ENCODE measurements around the gene NSD2.
A peak's percentile ranks its signal among the peaks of the same experiment; 100 is the strongest.

Gene NSD2

DNA sequence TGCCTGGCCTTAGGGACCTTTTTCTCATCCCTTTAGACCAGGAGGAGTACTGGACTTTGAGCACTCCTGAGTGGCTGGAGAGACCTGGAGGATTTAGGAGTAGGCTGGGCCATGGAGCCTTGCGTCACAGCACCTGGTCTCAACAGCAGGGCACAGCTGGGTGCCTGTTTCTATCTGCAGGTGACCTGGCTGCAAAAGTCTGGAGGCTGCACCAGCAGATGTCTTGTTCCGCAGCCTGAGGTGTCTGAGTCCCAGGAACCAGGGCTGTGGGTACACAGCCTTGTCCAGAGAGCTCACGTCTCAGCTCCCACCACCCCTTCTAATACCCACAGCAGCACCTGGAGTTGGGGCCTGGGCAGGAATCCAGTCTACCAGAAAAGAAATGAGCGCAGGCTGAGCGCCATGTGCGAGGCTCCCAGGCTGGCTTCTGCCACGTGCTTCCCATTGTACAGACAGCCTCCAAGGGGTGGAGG lies 5.0 kb upstream of the NSD2 start:
- DNase-seq, result peak; percentile 18

DNA sequence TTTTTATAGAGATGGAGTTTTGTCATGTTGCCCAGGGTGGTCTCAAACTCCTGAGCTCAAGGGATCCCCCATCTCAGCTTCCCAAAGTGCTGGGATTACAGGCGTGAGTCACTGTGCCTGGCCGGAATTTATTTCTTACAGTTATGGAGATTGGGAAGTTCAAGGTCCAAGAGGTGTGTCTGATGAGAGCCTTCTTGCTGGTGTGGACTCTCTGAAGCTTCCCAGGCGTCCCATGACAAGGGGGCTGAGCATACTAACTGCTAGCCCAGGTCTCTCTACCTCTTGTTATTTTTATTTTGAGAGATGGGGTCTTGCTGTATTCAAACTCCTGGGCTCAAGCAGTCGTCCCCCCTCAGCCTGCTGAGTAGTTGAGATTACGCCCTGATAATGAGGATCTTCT lies 2.9 kb upstream of the NSD2 start:
- no peak for DNase-seq

DNA sequence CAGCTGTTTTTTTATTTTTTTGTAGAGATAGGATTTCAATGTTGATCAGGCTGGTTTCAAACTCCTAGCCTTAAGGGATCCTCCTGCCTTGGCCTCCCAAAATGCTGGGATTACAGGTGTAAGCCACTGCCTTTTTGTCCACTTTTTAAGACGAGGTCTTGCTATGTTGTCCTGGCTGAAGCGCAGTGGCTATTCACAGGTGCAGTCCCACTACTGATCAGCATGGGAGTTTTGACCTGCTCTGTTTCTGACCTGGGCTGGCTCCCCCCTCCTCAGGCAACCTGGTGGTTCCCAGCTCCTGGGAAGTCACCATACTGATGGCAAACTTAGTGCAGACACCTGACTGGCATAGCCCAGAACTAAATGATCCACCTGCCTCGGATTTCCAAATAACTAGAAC lies 2.3 kb upstream of the NSD2 start:
- no peak for DNase-seq

DNA sequence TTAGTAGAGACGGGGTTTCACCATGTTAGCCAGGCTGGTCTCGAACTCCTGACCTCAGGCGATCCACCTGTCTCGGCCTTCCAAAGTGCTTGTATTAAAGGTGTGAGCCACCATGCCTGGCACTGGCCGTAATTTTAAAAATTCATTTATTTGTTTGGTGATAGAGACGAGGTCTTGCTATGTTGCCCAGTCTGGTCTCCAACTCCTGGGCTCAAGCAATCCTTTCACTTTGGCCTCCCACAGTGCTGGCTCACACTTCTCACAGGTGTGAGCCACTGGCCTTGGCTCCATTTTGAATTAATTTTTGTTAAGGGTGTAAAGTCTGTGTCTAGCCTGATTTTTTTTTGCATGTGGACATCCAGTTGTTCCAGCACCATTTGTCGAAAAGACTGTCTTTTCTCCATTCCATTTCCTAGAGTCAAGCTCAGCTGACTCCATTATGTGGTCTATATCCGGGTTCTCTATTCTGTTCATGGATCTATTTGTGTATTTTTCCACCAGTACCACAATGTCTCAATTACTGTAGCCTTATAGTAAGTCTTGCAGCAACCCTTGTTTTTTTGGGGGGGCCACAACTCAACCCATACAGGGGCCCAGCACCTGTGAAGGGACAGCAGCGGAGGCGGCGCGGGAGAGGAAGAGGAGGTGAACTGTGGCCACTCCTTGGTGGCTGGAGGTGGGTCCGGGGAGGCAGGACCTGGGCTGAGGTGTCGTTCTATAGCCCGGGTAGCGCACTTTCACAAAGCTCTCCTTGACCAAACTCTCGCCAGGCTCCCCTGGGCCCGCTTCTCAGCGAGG lies 1.5 kb upstream of the NSD2 start:
- DNase-seq, result no peak

DNA sequence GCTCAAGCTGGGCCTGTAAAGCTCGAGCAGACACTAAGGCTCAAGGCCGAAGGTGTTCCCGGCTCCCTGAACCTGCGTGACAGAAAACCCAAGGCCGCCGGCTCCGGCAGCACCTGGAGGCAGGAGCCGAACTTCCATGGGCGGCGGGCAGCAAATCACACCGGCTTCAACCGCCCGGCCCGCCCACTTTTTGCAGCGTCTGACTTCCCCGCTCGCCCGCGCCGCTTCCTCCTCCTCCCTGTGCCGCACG lies 940 bp upstream of the NSD2 start:
- DNase-seq, result no peak

DNA sequence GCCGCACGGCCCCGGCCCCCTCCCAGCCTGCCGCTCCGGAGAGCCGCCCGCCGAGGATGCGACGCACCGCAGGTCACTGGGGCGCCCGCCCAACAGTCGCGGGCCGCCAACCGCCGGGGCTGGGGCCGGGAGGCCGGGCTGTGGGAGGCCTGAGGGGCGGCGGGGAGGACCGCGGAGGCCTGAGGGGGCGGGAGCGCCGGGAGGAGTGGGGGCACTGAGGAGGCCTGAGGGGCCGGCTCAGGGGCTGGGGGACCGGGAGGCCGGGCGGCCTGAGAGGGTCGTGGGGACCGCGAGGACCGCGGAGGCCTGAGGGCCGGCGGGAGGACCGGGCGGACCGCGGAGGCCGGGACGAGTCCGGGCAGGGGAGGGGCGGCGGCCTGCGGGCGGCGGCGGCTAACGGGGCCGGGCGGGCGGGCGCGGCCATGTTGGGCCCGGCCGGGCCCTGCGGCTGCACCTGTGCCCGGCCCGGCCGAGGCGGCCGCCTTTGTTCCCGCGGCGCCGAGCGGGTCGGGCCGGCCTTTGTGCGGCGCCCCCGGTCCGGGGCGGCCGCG lies 353 bp downstream of the NSD2 start:
- no peak for DNase-seq

DNA sequence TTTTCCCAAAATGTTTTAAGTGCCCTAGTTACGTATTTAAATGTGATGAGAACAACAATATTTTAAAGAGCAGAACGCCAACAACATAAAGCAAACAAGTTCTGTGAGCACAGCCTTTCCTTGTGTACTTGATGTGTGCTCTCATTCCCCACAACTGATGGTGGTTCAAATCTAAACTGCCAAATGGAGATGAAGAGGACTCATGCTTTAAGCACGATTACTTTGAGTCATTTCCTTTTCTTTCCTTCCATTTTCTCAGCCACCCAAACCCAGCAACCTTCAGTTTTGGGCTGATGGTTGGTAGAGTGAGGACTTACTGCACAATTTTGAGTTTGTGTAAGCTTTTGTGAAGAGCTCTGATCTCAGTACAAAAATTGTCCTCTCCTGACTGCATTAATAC lies 1.7 kb downstream of the NSD2 start:
- no peak for DNase-seq

DNA sequence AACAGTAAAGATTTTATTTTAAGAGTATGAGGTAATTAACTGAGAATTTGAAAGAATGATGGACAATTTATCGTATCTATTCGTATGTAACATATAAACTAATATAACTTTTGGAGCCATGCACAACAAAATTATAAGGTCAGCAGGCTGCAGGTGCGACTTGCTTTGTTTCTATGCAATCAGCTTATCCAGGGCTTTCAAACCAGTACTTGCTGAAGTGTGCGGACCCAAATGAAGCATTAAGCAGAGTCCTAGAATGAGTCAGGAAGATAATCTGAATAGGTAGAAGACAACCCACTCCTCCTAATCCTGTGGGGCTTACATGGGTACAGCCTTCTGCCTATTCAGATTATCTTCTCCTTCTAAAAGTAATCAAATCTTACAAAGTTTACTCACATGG lies 2.1 kb downstream of the NSD2 start:
- DNase-seq, result no peak

DNA sequence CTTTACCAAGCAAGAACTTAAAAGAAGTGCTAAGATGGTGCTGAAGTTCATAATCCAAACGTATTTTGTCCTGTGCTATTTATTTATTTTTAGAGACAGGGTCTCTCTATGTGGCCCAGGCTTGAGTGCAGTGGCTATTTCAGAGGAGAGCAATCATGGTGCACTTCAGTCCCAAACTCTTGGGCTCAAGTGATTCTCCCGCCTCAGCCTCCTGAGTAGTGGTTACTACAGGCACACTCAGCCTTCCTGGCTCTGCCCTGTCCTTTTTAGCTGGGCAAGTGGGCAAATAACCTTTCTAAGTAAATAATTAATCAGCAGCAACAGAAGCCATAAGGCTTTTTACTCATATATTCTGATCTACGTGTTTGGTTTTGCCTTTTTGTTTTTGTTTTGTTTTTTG lies 2.6 kb downstream of the NSD2 start:
- no peak for DNase-seq

DNA sequence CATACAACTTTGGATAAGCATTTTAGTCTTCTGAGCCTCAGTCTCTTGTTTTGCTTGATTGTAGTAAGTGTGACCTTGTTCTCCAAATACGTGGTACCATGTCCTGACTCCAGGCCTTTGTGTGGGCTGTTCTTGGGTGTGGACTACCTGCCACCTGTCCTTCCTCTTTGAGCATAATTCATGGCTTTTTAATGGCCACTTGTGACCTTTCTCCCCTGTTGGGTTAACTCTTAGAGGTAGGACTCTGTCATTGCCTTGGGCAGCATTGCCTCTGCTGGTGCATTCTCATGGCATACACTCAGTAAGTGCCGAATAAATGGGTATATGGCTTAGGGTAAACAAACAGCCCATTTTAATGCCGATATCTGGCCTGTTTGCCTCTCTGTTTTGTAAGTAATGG lies 3.0 kb downstream of the NSD2 start:
- DNase-seq, result no peak

DNA sequence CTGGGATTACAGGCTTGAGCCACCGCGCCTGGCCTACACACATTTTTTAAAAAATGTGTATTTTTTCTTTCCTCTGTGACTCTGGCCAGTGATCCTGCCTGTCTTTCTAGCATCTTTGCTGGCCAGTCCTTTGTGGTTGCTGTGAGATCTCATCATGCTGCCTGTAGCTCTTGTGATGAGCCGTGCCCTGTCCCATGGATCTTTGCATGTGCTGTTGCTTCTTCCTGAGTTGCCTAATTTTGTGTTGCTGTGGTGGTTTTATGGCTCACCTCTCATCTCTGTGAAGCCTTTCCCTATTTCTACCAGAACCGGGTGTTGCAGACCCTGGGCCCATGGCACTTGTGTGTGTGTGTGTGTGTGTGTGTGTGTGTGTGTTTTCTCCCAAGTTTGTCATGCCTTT lies 8.3 kb downstream of the NSD2 start:
- no peak for DNase-seq

DNA sequence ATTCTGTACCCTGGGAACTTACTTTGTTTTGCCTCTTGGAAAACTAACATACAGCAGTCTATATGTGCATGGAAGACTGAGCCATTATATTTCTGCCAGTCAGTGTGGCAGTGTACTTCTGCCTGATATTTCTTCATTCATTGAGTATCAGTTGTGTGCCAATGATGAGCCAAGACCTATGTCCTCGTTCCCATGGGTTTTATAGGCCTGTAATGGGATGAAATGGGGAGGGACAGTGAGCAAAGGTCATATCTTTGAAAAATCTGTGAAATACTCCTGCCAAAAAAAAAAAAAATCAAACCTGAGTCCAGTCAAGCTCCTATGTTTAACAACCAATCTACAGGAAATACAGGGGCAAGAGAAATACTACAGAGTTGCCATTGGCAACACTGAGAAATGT lies 9.1 kb downstream of the NSD2 start:
- no peak for DNase-seq

DNA sequence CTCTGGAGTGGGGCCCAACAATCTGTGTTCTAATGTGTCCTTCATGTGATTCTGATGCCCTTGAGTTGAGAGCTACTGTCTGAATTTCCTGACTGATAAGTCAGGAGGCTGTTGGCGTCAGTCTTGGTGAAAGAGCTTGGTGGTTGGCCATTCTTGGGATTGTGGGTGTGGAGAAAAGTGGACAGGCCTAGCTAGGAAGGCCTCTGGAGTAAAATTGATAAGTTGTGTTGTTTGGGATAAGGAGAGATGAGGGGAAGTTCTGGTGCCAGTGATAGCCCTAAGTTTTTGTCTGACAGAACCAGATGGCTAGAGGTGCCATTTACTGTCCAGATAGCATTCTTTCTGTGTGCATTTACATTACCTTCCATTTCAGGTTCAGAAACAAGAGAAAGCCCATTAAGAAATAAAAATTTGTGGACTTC lies 11.7 kb downstream of the NSD2 start:
- no peak for DNase-seq

DNA sequence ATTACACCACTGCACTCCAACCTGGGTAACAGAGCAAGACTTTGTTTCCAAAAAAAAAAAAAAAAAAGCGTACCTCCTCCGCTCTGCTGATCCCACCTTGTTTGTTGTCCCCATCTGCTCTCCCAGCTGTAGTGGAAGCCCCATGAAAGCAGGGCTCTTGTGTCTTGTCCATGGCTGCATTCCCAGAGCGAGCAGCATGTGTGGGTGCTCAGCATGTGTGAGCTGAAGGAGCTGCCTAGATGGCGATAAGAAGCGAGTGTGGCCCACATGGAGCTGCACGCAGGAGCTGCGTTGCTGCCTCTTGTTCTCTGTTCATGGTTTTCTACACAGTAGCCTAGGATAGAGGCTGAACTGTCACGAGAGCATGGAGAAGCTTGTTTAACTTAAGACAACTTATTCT lies 12.4 kb downstream of the NSD2 start:
- no peak for DNase-seq

DNA sequence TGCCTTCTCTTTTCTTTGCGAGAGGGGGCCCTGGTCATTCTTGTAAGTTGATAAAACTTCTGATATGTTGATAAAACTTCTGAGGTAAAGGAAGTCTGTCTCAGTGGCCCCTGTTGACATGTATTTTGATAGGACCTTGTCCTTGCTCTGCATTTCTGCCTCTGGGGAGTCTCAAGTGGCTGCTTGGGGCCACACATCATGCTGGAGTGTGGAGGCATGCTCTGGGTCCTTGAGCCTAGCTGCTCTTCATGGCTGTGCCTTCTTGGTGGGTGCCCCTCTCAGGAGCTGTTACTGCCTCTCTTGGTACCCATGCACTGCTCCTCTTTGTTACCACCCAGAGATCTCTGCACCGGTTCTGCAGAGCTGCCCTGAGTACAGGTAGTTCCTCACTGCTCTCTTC lies 14.2 kb downstream of the NSD2 start:
- DNase-seq, result no peak

DNA sequence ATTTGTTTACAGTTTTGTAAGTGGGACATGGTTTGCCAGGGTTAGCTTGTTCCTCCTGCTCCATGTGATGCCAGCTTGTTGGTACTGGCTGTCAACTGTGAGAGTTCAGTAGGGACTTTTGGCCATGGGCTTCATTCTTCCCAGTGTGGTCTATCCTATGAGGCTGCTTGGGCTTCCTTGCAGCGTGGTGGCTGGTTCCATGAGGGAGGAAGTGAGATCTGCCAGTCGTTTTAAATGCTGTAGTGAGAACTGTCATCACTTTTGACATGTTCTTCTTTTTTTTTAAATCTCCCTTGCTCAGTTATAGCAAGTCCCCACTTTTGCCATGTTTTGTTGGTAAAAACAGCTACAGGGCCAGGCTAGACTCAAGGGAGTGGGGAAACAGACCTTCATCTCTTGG lies 15.9 kb downstream of the NSD2 start:
- no peak for DNase-seq

DNA sequence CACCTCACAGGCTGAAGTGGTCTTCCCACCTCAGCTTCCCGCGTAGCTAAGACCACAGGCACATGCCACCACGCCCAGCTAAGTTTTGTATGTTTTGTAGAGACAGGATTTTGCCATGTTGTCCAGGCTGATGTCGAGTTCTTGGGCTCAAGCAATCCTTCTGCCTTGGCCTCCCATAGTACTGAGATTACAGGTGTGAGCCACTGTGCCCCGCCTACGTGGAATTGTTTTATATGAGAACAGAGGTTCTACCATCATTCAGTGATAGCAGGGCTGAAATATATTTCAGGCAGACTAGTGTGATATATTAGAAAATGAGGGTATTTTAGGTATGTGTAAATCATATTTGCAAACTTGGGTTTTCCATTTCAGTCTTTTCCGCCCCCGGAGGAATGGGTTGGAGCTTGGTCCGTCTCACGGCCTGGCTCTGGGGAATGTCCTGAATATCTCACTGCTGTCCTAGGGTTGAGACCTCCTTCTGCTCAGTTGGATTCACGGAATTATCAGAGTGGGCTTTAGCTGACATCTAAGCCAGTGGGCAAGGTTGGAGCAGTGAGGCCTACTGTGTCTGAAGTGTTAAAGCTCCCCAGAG lies 19.9 kb downstream of the NSD2 start:
- DNase-seq, result no peak

DNA sequence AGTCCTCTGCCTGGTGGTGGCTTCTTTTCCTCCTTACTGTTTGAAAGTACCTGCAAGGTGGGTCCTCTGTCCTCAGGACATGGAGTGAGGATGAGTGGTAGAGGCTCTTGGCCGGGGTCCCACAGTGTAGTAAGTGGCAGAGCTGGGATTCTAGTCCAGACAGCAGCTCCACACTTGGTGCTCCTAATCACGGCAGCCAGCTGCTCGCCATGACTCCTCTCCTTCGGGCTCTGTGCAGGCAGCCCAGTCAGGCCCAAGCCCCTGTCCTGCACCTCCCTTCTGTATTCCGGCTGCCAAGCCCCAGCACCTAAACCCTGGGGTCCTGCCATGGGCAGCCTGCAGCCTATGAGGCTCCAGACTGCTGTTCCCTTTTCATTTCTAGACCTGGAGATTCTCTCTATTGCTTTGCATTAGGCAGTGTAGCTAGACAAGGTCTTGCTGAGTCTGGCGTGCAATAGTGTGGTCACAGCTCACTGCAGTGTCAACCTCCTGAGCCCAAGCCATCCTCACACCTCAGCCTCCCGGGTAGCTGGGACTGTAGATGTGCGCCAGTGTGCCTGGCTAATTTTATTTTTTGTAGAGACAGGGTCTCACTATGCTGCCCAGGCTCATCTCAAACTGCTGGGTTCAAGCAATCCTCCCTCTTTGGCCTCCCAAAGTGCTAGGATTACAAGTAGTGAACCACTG lies 24.9 kb downstream of the NSD2 start:
- DNase-seq, result no peak

DNA sequence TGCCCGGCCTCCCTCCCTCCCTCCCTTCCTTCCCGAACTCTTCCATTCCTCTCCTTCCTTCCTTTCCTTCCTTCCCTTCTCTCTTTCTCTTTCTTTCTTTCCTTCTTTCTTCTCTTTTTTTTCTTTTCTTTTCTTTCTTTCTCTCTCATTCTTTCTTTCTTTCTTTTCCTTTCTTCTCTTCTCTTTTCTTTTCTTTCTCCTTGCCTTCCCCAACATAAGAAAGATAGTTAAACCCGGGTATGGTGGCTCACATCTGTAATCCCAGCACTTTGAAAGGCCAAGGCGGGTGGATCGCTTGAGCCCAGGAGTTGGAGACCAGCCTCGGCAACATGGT lies 25.4 kb downstream of the NSD2 start:
- DNase-seq, result no peak

DNA sequence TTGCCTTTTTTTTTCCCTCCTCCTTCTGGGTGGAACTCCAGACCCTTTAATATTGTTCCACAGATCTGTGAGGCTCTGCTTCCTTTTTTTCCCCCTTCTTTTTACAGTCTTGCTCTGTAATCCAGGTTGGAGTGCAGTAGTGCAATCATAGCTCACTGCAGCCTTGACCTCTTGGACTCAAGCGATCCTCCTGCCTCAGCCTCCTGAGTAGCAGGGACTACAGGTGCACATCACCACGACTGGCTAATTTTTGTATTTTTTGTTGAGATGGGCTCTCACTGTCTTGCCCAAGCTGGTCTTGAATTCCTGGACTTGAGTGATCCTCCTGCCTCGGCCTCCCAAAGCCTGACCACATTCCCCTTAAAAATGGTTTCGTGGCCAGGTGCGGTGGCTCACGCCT lies 26.8 kb downstream of the NSD2 start:
- DNase-seq, result no peak

DNA sequence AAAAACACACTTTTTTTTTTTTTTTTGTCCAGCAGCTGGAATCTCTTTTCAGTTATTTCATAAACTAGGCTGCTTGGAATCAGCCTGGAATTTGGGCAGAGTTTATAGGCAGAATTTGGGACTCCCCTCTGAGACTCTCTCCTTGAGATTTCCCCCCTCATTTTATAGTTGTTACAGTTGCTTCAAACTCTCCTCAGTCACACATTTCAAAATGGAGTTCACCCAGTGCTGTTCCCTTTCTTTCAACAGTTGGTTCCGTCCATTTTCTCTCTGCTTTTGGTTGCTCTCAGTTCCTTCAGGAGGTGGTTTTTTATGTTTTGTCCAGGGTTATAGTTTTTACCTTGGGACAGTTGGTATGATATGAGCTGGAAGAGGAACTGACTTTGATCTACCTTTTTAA lies 27.5 kb downstream of the NSD2 start:
- no peak for DNase-seq

DNA sequence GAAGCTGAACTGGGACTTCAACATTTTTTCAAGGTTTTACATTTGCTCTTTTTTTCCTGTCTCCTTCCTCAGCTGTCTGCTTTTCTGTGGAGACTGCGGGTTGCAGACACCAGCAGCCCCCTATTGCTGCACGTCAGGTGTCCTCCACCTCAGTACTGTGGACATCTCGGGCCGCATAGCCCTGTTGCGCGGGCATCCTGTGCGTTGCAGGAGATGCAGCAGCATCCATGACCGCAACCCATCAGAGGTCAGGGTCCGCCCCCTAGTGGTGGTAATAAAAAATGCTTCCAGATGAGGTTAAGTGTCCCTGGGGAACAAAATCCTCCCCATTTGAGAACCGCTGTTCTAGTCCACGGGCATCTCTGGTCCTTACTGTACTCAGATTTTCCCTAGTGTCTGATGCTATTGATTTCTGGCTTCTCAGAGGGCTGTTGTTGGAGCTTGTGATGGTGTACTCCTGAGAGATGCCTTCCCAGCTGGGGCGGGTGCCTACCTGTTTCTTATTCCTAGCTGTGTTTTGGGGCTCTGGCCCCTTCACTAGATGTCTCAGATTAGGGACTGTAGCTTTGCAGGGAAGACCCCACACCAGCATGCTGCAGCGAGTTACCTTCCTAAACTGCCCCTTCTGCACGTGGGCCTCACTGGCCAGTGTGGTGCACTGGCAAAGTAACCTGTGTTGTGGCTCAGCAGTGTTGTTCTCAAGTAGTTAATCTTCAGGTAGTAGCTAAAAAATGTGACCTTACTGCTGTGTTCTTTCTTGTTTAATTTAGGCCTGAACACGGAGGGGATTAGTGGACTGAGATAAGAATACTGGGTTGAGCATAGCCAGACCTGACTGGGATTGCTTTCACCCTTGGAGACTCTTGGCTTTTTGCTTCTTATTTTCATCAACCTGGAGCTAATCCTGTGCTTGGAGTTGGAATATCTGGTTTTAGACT lies 28.2 kb downstream of the NSD2 start:
- peak; percentile 81 for DNase-seq

DNA sequence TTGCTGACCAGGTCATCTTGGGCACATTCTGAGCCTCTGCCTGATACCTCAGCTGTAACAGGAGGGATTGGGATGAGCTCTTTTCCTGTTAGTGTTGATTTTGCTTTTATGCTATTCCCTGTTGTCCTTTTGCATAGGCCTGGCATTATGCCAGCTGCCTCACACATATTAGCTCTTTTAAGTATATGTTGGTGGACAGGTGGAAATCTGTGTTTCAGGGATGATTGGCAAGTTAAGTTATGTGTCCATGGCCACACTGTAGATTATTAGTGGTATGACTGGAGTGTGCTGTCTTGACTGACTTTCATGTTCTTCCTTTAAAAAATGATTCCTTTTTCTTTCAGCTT lies 28.9 kb downstream of the NSD2 start:
- DNase-seq, result no peak
